Bronchial epithelial cell (primary cell): ENCODE results near the gene RPL11. TPM values are rescaled to one million over a fixed set of nuclear protein-coding genes. Genes with fewer than 3 reads are reported as not detected.

ENCODE experiments used
- DNase-seq: peaks from one replicate; pipeline ENCODE4 v3.0.0-alpha.2; 2010; ENCODE audit warnings: low read depth
- FAIRE-seq: peaks from 2 replicates; lab custom pipeline; 2011; peaks lifted over from hg19 to GRCh38; lab: Jason Lieb, UNC
- H3K27me3 ChIP-seq: 2 replicates; pipeline ENCODE4 v1.5.1; 2011; ENCODE audit warnings: low read length; ENCODE audit not compliant: control insufficient read depth, insufficient read depth
- H3K36me3 ChIP-seq: 2 replicates; pipeline ENCODE4 v1.5.1; 2011; ENCODE audit warnings: low read length; ENCODE audit not compliant: control insufficient read depth, insufficient read depth
- H3K4me3 ChIP-seq: 2 replicates; pipeline ENCODE4 v1.5.1; 2011; ENCODE audit warnings: mild to moderate bottlenecking, low read depth, low read length, control low read depth
- total RNA-seq: library from RNA; depleted of rRNA; stranded (reverse); fragments of >200 nt; gene quantifications from 2 replicates; pipeline ENCODE4 v1.2.1, GENCODE V29; 2014
- TF ChIP-seq, protein P1 (sequence below): IDR thresholded peaks from 2 replicates; pipeline ENCODE4 v1.5.1; 2011; ENCODE audit warnings: mild to moderate bottlenecking, moderate library complexity, low read length, control low read depth, inconsistent platforms; ENCODE audit not compliant: insufficient read depth, severe bottlenecking

RPL11 gene
- total RNA-seq, 1 donor from 2014 or later: 1,896 TPM

GRCh38 chr1:23709229-23709628, 17.6 kb downstream of the RPL11 start:
- TF ChIP-seq, protein P1, sequence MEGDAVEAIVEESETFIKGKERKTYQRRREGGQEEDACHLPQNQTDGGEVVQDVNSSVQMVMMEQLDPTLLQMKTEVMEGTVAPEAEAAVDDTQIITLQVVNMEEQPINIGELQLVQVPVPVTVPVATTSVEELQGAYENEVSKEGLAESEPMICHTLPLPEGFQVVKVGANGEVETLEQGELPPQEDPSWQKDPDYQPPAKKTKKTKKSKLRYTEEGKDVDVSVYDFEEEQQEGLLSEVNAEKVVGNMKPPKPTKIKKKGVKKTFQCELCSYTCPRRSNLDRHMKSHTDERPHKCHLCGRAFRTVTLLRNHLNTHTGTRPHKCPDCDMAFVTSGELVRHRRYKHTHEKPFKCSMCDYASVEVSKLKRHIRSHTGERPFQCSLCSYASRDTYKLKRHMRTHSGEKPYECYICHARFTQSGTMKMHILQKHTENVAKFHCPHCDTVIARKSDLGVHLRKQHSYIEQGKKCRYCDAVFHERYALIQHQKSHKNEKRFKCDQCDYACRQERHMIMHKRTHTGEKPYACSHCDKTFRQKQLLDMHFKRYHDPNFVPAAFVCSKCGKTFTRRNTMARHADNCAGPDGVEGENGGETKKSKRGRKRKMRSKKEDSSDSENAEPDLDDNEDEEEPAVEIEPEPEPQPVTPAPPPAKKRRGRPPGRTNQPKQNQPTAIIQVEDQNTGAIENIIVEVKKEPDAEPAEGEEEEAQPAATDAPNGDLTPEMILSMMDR: no peak
- Histone ChIP-seq H3K36me3 (peaks cover 4% of the 10 kb centered on the region), H3K27me3 (no peaks in the 10 kb centered on the region), H3K4me3 (no peak overlapping the region)
- FAIRE-seq (no peak), DNase-seq (no peak)

GRCh38 chr1:23718482-23718881, 26.9 kb downstream of the RPL11 start:
- H3K27me3 ChIP-seq: no peaks in the 10 kb centered on the region
- DNase-seq (peak; percentile 41), FAIRE-seq (no peak)
- no peak overlapping the region for H3K4me3 ChIP-seq
- peaks cover 2% of the 10 kb centered on the region for H3K36me3 ChIP-seq
- TF ChIP-seq, protein P1: peak; percentile 66

DNA sequence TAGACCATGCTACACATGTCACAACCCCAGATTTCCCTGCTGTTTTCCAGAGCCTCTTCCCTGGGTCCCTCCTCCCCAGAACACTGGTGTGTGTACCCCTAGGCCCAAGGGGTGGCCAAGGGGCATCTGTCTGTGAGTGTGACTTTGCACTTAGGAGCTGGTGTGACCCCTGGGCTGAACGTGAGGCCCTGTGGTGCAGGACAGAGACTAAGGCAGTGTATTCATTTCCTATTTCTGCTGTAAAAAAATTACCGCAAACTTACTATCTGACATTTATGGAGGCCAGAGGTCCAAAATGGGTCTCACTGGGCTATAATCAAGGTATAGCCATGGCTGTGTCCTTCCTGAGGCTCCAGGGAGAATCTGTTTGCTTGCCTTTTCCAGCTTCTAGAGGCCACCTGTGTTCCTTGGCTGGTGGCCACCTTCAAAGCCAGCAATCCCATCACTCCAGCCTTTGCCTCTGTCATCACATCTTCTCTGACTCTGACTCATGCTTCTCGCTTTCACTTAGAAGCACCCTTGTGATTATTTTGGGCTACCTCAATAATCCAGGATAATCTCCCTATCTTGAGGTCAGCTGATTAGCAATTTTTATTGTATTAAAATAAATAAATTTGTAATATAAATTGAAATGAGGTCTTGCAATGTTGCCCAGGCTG, 27.7 kb downstream of the RPL11 start:
- Histone ChIP-seq H3K27me3 (no peaks in the 10 kb centered on the region), H3K36me3 (peaks cover 2% of the 10 kb centered on the region), H3K4me3 (no peak overlapping the region)
- DNase-seq (no peak), FAIRE-seq (no peak)
- TF ChIP-seq, protein P1: no peak

GRCh38 chr1:23720256-23720995, 28.8 kb downstream of the RPL11 start:
- FAIRE-seq (no peak), DNase-seq (peak; percentile 10)
- H3K27me3 ChIP-seq: no peaks in the 10 kb centered on the region
- peaks cover 2% of the 10 kb centered on the region for H3K36me3 ChIP-seq
- TF ChIP-seq, protein P1: no peak
- H3K4me3 ChIP-seq: no peak overlapping the region

DNA sequence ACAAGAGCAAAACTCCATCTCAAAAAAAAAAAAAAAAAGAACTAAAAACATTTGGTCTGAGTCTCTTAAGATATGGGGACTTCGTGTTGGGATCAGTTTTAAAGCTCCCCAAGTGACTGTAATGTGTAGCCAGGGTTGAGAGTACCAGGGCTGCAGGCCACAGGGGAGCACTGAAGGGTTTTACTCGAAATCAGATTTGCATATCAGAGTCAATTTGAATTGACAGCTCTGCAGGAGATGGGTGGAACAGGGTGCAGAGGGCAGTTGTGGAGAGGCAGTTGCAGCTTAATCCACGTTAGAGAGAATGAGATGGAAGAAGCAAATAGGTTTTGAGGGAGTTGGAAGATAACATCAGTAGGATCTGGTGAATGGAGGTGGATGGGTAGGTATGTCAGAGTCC, 31.0 kb downstream of the RPL11 start:
- TF ChIP-seq, protein P1: no peak
- H3K36me3 ChIP-seq: peaks cover 2% of the 10 kb centered on the region
- no peak overlapping the region for H3K4me3 ChIP-seq
- no peak for DNase-seq
- FAIRE-seq: no peak
- H3K27me3 ChIP-seq: no peaks in the 10 kb centered on the region

- H3K36me3 ChIP-seq: peaks cover 2% of the 10 kb centered on the region
- FAIRE-seq (peak; percentile 13), DNase-seq (no peak)
- TF ChIP-seq, protein P1: no peak
- no peaks in the 10 kb centered on the region for H3K27me3 ChIP-seq
- H3K4me3 ChIP-seq: no peak overlapping the region
Observed at GRCh38 chr1:23726686-23727085, 35.1 kb downstream of the RPL11 start.
